ENCODE results near the gene NEK6. TPM values are rescaled to one million over a fixed set of nuclear protein-coding genes. Genes with fewer than 3 reads are reported as not detected.

Gene NEK6
- total and polyA plus RNA-seq, 2 of the 8 experiments (the other 6 are each of a cell fraction or from before 2014, with no cell fraction given), result 17.7 to 19.7 TPM

DNA sequence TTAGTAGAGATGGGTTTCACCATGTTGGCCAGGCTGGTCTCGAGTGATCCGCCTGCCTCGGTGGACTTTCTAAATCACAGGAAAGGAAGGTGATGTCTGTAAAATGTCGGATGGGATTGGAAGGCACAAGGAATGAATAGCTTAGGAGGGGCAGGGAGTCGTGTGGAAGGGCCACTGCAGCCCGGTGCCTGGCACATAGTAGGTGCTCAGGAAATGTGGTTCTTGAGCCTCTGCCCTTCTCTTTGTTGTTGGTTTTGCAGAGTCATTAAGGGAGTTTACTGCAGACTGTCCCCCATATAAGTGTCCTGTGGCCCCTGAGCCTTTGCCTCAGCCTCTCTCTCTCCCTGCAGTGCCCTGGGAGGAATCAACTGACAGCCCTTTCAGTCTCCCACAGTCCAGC is 11.8 kb downstream of the NEK6 start (continued):
- TF ChIP-seq TBP (IDR thresholded peaks at IDR 0.05; ENCODE audit: low read depth, low read length), result no peak

Measured in H1 (cell line).